Tibial nerve (tissue), 4 donors: Measurements from ENCODE around the gene KDM4F.

ENCODE experiments used
- EP300 ChIP-seq, 2 donors: sonication (generic); formaldehyde crosslinking; IDR thresholded peaks; one replicate each; pipeline ENCODE4 v1.6.1; 2017; ENCODE audit warnings: antibody characterized with exemption in 2 of 2, mild to moderate bottlenecking in 1 of 2
- POLR2A ChIP-seq, 2 donors: fragments of 450-650 bp; IDR thresholded peaks; one replicate each; pipeline ENCODE4 v1.6.1; 2017; ENCODE audit warnings: antibody characterized with exemption in 2 of 2, mild to moderate bottlenecking in 2 of 2, moderate library complexity in 2 of 2
- TF ChIP-seq, protein P1 (sequence below), 5 experiments: fragments of 200-600 bp in 3 of 5; fragments of 450-650 bp in 2 of 5; sonication (generic) in 3 of 5; IDR thresholded peaks; one replicate each; pipeline ENCODE4 v1.5.1; 2016 to 2019; ENCODE audit warnings: antibody characterized with exemption in 5 of 5, mild to moderate bottlenecking in 3 of 5, moderate library complexity in 2 of 5

DNA sequence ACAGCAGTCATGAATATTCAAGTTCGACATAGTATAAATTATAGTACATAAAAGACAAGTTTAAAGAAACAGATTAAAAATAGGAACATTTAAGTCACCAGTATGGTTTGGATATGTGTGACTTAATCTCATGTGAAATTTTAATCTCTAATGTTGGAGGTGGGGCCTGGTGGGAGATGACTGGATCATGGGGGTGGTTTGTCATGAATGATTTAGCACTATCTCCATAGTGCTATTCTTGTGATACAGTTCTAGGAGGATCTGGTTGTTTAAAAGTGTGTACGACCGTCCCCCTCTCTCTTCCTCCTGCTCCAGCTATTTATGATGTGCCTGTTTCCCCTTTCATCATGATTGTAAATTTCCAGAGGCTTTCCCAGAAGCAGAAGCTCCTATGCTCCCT lies 20.9 kb upstream of the KDM4F start:
- no peak for TF ChIP-seq POLR2A (IDR thresholded peaks at IDR 0.05)
- TF ChIP-seq, protein P1, sequence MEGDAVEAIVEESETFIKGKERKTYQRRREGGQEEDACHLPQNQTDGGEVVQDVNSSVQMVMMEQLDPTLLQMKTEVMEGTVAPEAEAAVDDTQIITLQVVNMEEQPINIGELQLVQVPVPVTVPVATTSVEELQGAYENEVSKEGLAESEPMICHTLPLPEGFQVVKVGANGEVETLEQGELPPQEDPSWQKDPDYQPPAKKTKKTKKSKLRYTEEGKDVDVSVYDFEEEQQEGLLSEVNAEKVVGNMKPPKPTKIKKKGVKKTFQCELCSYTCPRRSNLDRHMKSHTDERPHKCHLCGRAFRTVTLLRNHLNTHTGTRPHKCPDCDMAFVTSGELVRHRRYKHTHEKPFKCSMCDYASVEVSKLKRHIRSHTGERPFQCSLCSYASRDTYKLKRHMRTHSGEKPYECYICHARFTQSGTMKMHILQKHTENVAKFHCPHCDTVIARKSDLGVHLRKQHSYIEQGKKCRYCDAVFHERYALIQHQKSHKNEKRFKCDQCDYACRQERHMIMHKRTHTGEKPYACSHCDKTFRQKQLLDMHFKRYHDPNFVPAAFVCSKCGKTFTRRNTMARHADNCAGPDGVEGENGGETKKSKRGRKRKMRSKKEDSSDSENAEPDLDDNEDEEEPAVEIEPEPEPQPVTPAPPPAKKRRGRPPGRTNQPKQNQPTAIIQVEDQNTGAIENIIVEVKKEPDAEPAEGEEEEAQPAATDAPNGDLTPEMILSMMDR (IDR thresholded peaks at IDR 0.05) = no peak
- no peak for TF ChIP-seq EP300 (IDR thresholded peaks at IDR 0.05)
